DOHH2 (cell line): ENCODE results near the gene ATP8A2.

Experiments used
- EZH2phosphoT487 ChIP-seq: fragments of 200-600 bp; sonication (generic); IDR thresholded peaks from 2 replicates; pipeline ENCODE4 v1.6.1; 2017; ENCODE audit warnings: borderline replicate concordance, mild to moderate bottlenecking, antibody characterized with exemption, low read length, moderate library complexity, mixed read lengths
- TF ChIP-seq, protein P1 (sequence below): fragments of 200-600 bp; sonication (generic); IDR thresholded peaks from one replicate; pipeline ENCODE4 v1.5.1; 2014; ENCODE audit warnings: antibody characterized with exemption, mild to moderate bottlenecking, low read depth, low read length; ENCODE audit not compliant: poor library complexity, severe bottlenecking

DNA sequence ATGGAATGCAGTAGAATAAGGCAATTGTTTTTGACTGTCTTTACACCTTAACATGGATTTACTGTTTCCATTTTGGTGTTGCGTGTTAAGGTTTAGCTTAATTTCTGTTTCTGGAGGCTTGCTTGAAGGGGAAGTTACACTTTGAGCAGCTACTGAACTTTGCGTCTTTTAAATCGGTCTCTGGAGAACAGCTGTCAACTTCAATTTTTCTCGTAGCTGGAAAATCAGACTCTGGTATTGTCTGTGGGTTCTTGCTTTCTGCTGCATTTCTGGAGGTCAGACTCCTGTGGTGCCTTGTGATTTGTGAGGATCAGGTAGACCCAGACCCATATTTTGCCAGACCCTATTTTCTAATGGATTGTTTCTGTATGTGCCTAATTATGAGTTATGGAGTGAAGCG, 146.7 kb downstream of the ATP8A2 start:
- TF ChIP-seq, protein P1, sequence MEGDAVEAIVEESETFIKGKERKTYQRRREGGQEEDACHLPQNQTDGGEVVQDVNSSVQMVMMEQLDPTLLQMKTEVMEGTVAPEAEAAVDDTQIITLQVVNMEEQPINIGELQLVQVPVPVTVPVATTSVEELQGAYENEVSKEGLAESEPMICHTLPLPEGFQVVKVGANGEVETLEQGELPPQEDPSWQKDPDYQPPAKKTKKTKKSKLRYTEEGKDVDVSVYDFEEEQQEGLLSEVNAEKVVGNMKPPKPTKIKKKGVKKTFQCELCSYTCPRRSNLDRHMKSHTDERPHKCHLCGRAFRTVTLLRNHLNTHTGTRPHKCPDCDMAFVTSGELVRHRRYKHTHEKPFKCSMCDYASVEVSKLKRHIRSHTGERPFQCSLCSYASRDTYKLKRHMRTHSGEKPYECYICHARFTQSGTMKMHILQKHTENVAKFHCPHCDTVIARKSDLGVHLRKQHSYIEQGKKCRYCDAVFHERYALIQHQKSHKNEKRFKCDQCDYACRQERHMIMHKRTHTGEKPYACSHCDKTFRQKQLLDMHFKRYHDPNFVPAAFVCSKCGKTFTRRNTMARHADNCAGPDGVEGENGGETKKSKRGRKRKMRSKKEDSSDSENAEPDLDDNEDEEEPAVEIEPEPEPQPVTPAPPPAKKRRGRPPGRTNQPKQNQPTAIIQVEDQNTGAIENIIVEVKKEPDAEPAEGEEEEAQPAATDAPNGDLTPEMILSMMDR: no peak
- TF ChIP-seq EZH2phosphoT487: no peak
